Measurements from ENCODE around the gene STAT4. TPM values are rescaled to one million over a fixed set of nuclear protein-coding genes. Genes with fewer than 3 reads are reported as not detected.

The STAT4 gene
- total RNA-seq, 2 experiments from 2014 or later = 77.1 to 83.0 TPM

GRCh38 chr2:191158747-191159146 lies 8.0 kb upstream of the STAT4 start:
- H3K27me3 ChIP-seq (ENCODE audit: control insufficient read depth in 1 of 2, insufficient read depth in 2 of 2, low read length in 2 of 2) = no peaks in the 10 kb centered on the region
- ATAC-seq (ENCODE audit: poor library complexity) (no peak), DNase-seq (no peak)
- ChIA-PET CTCF (interaction anchor here (0.6 to 1.6 kb wide), 2 partner anchors 106 to 336 kb away, joined by 4 to 8 read pairs; no protein-coding TSS in a partner anchor), POLR2A (interaction anchor here (1.0 kb wide), 1 partner anchor 107 kb away, joined by 7 read pairs; no protein-coding TSS in a partner anchor)
- H3K4me3 ChIP-seq (ENCODE audit: low read length) = no peak overlapping the region
- H3K4me3 Mint-ChIP-seq = no peak overlapping the region
- intact Hi-C loops (cut with DNase I, micrococcal nuclease) = loop anchor here in 1 of 2 experiments (10.0 kb wide), 3 partner anchors 304 to 526 kb away; no protein-coding TSS in a partner anchor
- no peak for TF ChIP-seq CTCF (IDR thresholded peaks at IDR 0.05)
- H3K9me3 Mint-ChIP-seq = no peaks in the 10 kb centered on the region
- no peaks in the 10 kb centered on the region for H3K9me3 ChIP-seq (ENCODE audit: control insufficient read depth in 1 of 2, insufficient read depth in 1 of 2, low read length in 2 of 2)
- H3K27ac Mint-ChIP-seq = no peak overlapping the region
- peaks cover 6% of the 10 kb centered on the region for H3K4me1 ChIP-seq (ENCODE audit: insufficient read depth, low read length)
- H3K36me3 ChIP-seq (ENCODE audit: insufficient read depth, low read length) = no peaks in the 10 kb centered on the region
- H3K4me1 Mint-ChIP-seq (ENCODE audit: low read depth) = peaks cover 5% of the 10 kb centered on the region
- no peaks in the 10 kb centered on the region for H3K27me3 Mint-ChIP-seq
- no peaks in the 10 kb centered on the region for H3K36me3 Mint-ChIP-seq (ENCODE audit: low read depth)
- H3K27ac ChIP-seq (ENCODE audit: low read depth in 1 of 2, low read length in 2 of 2) = no peak overlapping the region

- no peaks in the 10 kb centered on the region for H3K27me3 Mint-ChIP-seq
- DNase-seq (no peak), ATAC-seq (ENCODE audit: poor library complexity) (no peak)
- Histone ChIP-seq H3K36me3 (ENCODE audit: insufficient read depth, low read length) (no peaks in the 10 kb centered on the region), H3K9me3 (ENCODE audit: control insufficient read depth in 1 of 2, insufficient read depth in 1 of 2, low read length in 2 of 2) (no peaks in the 10 kb centered on the region), H3K4me3 (ENCODE audit: low read length) (no peak overlapping the region), H3K27me3 (ENCODE audit: control insufficient read depth in 1 of 2, insufficient read depth in 2 of 2, low read length in 2 of 2) (no peaks in the 10 kb centered on the region), H3K4me1 (ENCODE audit: insufficient read depth, low read length) (peaks cover 6% of the 10 kb centered on the region), H3K27ac (ENCODE audit: low read depth in 1 of 2, low read length in 2 of 2) (no peak overlapping the region)
- no peaks in the 10 kb centered on the region for H3K36me3 Mint-ChIP-seq (ENCODE audit: low read depth)
- no peaks in the 10 kb centered on the region for H3K9me3 Mint-ChIP-seq
- CTCF ChIA-PET = interaction anchor here (0.6 to 1.6 kb wide), 3 partner anchors 12 to 337 kb away, joined by 3 to 8 read pairs (median 4); no protein-coding TSS in a partner anchor
- POLR2A ChIA-PET = interaction anchor here (1.0 kb wide), 1 partner anchor 106 kb away, joined by 7 read pairs; no protein-coding TSS in a partner anchor
- no peak for TF ChIP-seq CTCF (IDR thresholded peaks at IDR 0.05)
- intact Hi-C loops (cut with DNase I, micrococcal nuclease) = loop anchor here in 1 of 2 experiments (10.0 kb wide), 3 partner anchors 303 to 527 kb away; no protein-coding TSS in a partner anchor
- no peak overlapping the region for H3K4me3 Mint-ChIP-seq
- H3K4me1 Mint-ChIP-seq (ENCODE audit: low read depth) = peaks cover 5% of the 10 kb centered on the region
- no peak overlapping the region for H3K27ac Mint-ChIP-seq
These were observed 7.4 kb upstream of the STAT4 start for GRCh38 chr2:191158193-191158592.

DNA sequence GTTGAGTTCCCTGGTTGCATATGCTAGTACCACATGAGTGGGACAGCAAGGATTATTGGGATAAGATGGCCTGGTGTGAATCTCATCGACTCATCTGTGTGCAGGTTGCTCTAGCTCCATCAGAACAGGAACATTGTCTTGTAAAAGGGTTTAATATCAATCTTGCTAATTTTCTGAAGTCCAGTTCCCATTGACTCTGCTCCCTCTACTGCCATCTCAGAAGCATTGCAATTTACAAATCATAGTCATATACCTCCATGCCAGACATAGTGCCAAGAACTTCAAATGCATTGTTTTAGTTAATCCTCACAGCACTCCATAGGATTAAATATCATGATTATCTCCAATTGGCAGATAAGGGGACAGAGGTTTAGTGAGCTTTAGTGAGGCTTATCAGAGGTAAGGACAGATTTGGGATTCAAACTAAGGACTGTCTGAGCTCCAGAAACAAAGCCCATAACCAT lies 4.8 kb upstream of the STAT4 start:
- ChIA-PET CTCF (interaction anchor here (0.6 to 8.4 kb wide), 24 partner anchors 9 to 1007 kb away, joined by 3 to 157 read pairs (median 4); no protein-coding TSS in a partner anchor), POLR2A (interaction anchor here (0.8 to 2.5 kb wide), 6 partner anchors 9 to 130 kb away, joined by 3 to 42 read pairs (median 4); no protein-coding TSS in a partner anchor)
- peak overlapping the region; percentile 1 for H3K27ac Mint-ChIP-seq
- H3K36me3 Mint-ChIP-seq (ENCODE audit: low read depth) = peaks cover 2% of the 10 kb centered on the region
- no peak overlapping the region for H3K4me3 Mint-ChIP-seq
- intact Hi-C loops (cut with DNase I, micrococcal nuclease) = loop anchor here (1.0 to 10.0 kb wide), 5 partner anchors 102 to 529 kb away; no protein-coding TSS in a partner anchor
- no peaks in the 10 kb centered on the region for H3K9me3 Mint-ChIP-seq
- ATAC-seq (ENCODE audit: poor library complexity) = peak; percentile 22
- H3K4me1 Mint-ChIP-seq (ENCODE audit: low read depth) = peaks cover 14% of the 10 kb centered on the region
- H3K4me1 ChIP-seq (ENCODE audit: insufficient read depth, low read length) = peaks cover 24% of the 10 kb centered on the region
- no peak overlapping the region for H3K27ac ChIP-seq (ENCODE audit: low read depth in 1 of 2, low read length in 2 of 2)
- DNase-seq = peak in 4 of 14 experiments; percentile 7 to 74 (median 68)
- no peaks in the 10 kb centered on the region for H3K9me3 ChIP-seq (ENCODE audit: control insufficient read depth in 1 of 2, insufficient read depth in 1 of 2, low read length in 2 of 2)
- peak; percentile 83 for TF ChIP-seq CTCF (IDR thresholded peaks at IDR 0.05)
- H3K36me3 ChIP-seq (ENCODE audit: insufficient read depth, low read length) = no peaks in the 10 kb centered on the region
- H3K27me3 Mint-ChIP-seq = no peaks in the 10 kb centered on the region
- H3K27me3 ChIP-seq (ENCODE audit: control insufficient read depth in 1 of 2, insufficient read depth in 2 of 2, low read length in 2 of 2) = no peaks in the 10 kb centered on the region
- H3K4me3 ChIP-seq (ENCODE audit: low read length) = no peak overlapping the region

Data from CD4-positive, alpha-beta T cell (primary cell).